ENCODE measurements around the gene B4GAT1.

GRCh38 chr11:66324664-66325063 is 22.8 kb downstream of the B4GAT1 start:
- TF ChIP-seq, protein P1, sequence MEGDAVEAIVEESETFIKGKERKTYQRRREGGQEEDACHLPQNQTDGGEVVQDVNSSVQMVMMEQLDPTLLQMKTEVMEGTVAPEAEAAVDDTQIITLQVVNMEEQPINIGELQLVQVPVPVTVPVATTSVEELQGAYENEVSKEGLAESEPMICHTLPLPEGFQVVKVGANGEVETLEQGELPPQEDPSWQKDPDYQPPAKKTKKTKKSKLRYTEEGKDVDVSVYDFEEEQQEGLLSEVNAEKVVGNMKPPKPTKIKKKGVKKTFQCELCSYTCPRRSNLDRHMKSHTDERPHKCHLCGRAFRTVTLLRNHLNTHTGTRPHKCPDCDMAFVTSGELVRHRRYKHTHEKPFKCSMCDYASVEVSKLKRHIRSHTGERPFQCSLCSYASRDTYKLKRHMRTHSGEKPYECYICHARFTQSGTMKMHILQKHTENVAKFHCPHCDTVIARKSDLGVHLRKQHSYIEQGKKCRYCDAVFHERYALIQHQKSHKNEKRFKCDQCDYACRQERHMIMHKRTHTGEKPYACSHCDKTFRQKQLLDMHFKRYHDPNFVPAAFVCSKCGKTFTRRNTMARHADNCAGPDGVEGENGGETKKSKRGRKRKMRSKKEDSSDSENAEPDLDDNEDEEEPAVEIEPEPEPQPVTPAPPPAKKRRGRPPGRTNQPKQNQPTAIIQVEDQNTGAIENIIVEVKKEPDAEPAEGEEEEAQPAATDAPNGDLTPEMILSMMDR (IDR thresholded peaks at IDR 0.05): no peak
- no peak for TF ChIP-seq POLR2AphosphoS5 (IDR thresholded peaks at IDR 0.05)
- TF ChIP-seq POLR2A (IDR thresholded peaks at IDR 0.05): no peak

Measured in gastroesophageal sphincter (tissue), 3 donors.